Measurements from ENCODE around the gene SAFB2.

The SAFB2 gene

DNA sequence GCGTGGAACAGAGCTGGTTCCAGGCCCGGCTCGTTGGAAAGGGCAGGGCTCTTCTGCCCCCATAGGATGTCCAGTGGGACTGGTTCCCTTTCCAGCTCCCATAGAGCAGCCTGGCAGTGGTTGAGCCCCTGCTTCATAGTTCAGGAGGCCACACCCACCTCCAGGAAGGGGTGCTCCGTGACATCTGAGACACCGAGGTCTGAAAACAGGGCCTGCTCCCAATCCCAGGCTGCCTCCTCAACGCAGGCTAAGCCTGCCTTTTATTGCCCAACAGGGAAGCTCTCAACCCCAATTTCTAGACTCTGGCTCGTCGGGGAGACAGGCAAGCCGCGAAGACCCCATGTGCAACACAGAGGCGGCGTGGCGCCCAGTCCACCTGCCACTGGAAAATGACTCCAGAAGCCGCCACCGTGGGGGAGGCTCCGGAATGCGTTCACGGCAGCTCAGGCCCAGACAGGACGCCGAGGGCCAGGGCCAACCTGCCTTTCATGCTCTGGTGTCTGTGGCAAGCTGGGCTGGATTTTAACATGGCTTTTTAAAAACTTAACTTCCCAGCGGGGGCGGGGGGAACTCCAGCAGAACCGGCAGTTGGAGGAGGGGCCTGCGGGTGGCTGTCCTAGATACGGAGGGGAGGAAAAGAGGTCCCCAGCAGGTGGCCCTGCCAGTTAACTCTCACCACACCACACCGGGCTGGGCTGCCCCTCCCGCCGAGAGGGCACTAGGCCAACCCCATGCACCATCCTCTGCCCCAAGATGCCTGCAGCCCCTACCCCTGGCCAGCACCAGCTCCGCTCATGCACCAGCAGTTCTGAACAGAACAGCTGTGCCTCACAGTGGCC lies 36.9 kb downstream of the SAFB2 start (continued):
- TF ChIP-seq, protein P1, sequence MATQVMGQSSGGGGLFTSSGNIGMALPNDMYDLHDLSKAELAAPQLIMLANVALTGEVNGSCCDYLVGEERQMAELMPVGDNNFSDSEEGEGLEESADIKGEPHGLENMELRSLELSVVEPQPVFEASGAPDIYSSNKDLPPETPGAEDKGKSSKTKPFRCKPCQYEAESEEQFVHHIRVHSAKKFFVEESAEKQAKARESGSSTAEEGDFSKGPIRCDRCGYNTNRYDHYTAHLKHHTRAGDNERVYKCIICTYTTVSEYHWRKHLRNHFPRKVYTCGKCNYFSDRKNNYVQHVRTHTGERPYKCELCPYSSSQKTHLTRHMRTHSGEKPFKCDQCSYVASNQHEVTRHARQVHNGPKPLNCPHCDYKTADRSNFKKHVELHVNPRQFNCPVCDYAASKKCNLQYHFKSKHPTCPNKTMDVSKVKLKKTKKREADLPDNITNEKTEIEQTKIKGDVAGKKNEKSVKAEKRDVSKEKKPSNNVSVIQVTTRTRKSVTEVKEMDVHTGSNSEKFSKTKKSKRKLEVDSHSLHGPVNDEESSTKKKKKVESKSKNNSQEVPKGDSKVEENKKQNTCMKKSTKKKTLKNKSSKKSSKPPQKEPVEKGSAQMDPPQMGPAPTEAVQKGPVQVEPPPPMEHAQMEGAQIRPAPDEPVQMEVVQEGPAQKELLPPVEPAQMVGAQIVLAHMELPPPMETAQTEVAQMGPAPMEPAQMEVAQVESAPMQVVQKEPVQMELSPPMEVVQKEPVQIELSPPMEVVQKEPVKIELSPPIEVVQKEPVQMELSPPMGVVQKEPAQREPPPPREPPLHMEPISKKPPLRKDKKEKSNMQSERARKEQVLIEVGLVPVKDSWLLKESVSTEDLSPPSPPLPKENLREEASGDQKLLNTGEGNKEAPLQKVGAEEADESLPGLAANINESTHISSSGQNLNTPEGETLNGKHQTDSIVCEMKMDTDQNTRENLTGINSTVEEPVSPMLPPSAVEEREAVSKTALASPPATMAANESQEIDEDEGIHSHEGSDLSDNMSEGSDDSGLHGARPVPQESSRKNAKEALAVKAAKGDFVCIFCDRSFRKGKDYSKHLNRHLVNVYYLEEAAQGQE (tag by site-specific recombination; IDR thresholded peaks at IDR 0.05), result no peak
- TF ChIP-seq, protein P2, sequence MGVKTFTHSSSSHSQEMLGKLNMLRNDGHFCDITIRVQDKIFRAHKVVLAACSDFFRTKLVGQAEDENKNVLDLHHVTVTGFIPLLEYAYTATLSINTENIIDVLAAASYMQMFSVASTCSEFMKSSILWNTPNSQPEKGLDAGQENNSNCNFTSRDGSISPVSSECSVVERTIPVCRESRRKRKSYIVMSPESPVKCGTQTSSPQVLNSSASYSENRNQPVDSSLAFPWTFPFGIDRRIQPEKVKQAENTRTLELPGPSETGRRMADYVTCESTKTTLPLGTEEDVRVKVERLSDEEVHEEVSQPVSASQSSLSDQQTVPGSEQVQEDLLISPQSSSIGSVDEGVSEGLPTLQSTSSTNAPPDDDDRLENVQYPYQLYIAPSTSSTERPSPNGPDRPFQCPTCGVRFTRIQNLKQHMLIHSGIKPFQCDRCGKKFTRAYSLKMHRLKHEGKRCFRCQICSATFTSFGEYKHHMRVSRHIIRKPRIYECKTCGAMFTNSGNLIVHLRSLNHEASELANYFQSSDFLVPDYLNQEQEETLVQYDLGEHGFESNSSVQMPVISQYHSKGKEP (tag by site-specific recombination; IDR thresholded peaks at IDR 0.05), result no peak
- TF ChIP-seq, protein P3, sequence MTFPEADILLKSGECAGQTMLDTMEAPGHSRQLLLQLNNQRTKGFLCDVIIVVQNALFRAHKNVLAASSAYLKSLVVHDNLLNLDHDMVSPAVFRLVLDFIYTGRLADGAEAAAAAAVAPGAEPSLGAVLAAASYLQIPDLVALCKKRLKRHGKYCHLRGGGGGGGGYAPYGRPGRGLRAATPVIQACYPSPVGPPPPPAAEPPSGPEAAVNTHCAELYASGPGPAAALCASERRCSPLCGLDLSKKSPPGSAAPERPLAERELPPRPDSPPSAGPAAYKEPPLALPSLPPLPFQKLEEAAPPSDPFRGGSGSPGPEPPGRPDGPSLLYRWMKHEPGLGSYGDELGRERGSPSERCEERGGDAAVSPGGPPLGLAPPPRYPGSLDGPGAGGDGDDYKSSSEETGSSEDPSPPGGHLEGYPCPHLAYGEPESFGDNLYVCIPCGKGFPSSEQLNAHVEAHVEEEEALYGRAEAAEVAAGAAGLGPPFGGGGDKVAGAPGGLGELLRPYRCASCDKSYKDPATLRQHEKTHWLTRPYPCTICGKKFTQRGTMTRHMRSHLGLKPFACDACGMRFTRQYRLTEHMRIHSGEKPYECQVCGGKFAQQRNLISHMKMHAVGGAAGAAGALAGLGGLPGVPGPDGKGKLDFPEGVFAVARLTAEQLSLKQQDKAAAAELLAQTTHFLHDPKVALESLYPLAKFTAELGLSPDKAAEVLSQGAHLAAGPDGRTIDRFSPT (tag by site-specific recombination; IDR thresholded peaks at IDR 0.05), result no peak
- TF ChIP-seq, protein P4, sequence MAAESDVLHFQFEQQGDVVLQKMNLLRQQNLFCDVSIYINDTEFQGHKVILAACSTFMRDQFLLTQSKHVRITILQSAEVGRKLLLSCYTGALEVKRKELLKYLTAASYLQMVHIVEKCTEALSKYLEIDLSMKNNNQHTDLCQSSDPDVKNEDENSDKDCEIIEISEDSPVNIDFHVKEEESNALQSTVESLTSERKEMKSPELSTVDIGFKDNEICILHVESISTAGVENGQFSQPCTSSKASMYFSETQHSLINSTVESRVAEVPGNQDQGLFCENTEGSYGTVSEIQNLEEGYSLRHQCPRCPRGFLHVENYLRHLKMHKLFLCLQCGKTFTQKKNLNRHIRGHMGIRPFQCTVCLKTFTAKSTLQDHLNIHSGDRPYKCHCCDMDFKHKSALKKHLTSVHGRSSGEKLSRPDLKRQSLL (tag by site-specific recombination; IDR thresholded peaks at IDR 0.05), result peak; percentile 67; the same call in 1 of the 2 replicates
- TF ChIP-seq, protein P5, sequence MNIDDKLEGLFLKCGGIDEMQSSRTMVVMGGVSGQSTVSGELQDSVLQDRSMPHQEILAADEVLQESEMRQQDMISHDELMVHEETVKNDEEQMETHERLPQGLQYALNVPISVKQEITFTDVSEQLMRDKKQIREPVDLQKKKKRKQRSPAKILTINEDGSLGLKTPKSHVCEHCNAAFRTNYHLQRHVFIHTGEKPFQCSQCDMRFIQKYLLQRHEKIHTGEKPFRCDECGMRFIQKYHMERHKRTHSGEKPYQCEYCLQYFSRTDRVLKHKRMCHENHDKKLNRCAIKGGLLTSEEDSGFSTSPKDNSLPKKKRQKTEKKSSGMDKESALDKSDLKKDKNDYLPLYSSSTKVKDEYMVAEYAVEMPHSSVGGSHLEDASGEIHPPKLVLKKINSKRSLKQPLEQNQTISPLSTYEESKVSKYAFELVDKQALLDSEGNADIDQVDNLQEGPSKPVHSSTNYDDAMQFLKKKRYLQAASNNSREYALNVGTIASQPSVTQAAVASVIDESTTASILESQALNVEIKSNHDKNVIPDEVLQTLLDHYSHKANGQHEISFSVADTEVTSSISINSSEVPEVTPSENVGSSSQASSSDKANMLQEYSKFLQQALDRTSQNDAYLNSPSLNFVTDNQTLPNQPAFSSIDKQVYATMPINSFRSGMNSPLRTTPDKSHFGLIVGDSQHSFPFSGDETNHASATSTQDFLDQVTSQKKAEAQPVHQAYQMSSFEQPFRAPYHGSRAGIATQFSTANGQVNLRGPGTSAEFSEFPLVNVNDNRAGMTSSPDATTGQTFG (tag by site-specific recombination; IDR thresholded peaks at IDR 0.05; ENCODE audit: borderline replicate concordance), result no peak

DNA sequence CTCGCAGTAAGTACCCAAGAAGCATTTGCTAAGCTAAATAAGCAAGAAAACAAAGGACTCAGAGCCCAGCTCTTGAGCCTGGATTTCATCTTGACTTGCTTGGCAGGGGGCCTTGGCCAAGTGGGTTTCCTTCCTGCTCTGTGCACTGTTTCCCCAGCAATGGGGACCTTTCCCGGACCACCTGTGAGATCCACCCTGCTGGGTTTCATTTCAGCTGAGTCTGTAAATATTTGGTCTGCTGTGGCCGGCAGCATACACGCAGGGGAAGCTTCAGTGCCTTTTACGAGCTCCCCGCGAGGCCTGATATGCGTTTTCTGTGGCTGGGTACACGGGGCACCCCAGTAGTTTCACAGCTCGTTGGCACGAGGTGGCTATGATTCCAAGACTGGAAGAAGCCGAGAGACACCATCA lies 42.4 kb downstream of the SAFB2 start:
- POLR2A ChIA-PET, result no interaction called here
- no peaks in the 10 kb centered on the region for H3K9me3 ChIP-seq (ENCODE audit: control insufficient read depth, insufficient read depth, low read depth, low read length)
- H3K36me3 ChIP-seq (ENCODE audit: control insufficient read depth in 2 of 2, insufficient read depth in 1 of 2, low read length in 2 of 2), result peaks cover 0 to 21% of the 10 kb centered on the region in 2 experiments; a peak in 2 of 3 replicates
- TF ChIP-seq GLIS1 (tag by site-specific recombination; IDR thresholded peaks at IDR 0.05), result peak; percentile 100
- peak; percentile 84 for TF ChIP-seq SCRT2 (tag by site-specific recombination; IDR thresholded peaks at IDR 0.05)
- TF ChIP-seq ZNF248 (tag by site-specific recombination; IDR thresholded peaks at IDR 0.05), result no peak
- peak; percentile 100 for TF ChIP-seq ZIC2 (tag by site-specific recombination; IDR thresholded peaks at IDR 0.05)
- TF ChIP-seq ZNF423 (tag by site-specific recombination; IDR thresholded peaks at IDR 0.05), result 0 out of 2 replicates have a peak, but pooled peaks have one; percentile 29
- TF ChIP-seq SCRT1 (tag by site-specific recombination; IDR thresholded peaks at IDR 0.05; ENCODE audit: borderline replicate concordance), result peak; percentile 33; the same call in 1 of the 2 replicates
- H3K27ac ChIP-seq (ENCODE audit: extremely low read depth, low read depth, low read length), result peak overlapping the region; percentile 31; the same call in 1 of the 2 replicates
- H3K4me3 ChIP-seq (ENCODE audit: low read depth, low read length), result no peak overlapping the region
- CTCF ChIA-PET, result interaction anchor here (0.5 to 2.9 kb wide), 6 partner anchors 13 to 987 kb away, joined by 3 to 20 read pairs (median 4); no protein-coding TSS in a partner anchor
- H3K4me1 ChIP-seq (ENCODE audit: control insufficient read depth, insufficient read depth, low read length), result peaks cover 6% of the 10 kb centered on the region; the same call in 1 of the 2 replicates
